Measurements from ENCODE around the gene UBXN7.
"Not testable (repeated sequence)": the region's sequence is repeated elsewhere in the genome, so short reads cannot be mapped to it uniquely, and the experiment has no call there.

Gene UBXN7

GRCh38 chr3:196418601-196419000, 13.6 kb downstream of the UBXN7 start:
- DNase-seq (ENCODE audit: low read depth in 2 of 3, low spot score in 1 of 3) = no peak

DNA sequence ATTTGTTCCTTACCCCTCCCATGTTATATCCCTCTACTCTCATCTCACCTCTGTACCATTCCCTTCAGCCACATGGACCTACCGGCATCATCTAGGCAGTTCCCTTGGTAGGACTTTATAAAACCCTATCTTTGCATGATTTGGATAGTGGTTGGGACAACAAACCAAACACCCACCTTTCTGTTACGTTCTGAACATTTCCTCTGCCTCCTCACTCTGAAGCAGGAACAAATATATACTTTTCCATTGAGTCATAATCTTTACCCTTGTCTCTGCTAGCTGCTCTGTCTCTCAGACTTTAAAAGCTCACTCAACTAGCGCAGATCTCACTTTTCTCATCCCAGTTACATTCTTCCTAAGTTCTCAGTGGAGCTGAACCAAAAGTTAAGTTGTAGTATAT, 17.8 kb downstream of the UBXN7 start:
- no peak for DNase-seq (ENCODE audit: low read depth in 2 of 3, low spot score in 1 of 3)

DNA sequence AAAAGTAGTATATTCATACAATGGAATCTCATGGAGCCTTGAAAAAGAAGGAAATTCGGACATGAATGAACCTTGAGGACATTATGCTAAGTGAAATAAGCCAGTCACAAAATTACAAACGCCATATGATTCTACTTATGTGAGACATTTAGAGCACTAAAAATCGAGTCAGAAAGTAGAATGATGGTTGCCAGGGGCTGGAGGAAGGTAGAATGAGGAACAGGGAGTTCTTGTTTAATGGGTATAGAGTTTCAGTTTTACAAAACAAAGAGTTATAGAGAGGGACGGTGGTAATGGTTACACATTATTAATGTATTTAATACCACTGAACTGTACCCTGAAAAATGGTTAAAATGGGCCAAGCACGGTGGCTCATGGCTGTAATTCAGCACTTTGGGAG, 19.5 kb downstream of the UBXN7 start:
- DNase-seq (ENCODE audit: low read depth in 2 of 3, low spot score in 1 of 3) = no peak

DNA sequence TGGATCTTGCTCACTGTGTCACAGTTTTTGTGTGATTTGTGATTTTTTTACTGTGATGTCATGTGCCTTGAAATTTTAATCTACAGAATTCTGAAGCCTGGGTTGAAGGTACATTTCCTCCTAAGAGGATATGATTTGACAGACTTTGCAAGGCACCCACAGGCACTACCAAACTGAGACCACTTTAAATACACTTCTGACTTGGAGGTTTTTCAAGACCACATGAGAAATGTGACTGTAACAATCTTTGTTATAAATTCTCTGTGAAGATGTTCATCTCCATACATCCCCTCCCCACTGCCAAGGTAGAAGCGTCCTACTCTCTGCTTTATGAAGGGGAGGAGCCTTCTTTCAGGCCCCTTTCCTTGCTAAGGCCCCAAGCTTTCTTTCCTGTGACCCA, 22.8 kb downstream of the UBXN7 start:
- no peak for DNase-seq (ENCODE audit: low read depth in 2 of 3, low spot score in 1 of 3)

GRCh38 chr3:196408565-196409300, 23.5 kb downstream of the UBXN7 start:
- no peak for DNase-seq (ENCODE audit: low read depth in 2 of 3, low spot score in 1 of 3)

- no peak for DNase-seq (ENCODE audit: low read depth in 2 of 3, low spot score in 1 of 3)
These were observed 25.3 kb downstream of the UBXN7 start for GRCh38 chr3:196406811-196407470.

GRCh38 chr3:196400331-196400730, 31.9 kb downstream of the UBXN7 start:
- DNase-seq (ENCODE audit: low read depth in 2 of 3, low spot score in 1 of 3) = no peak

DNA sequence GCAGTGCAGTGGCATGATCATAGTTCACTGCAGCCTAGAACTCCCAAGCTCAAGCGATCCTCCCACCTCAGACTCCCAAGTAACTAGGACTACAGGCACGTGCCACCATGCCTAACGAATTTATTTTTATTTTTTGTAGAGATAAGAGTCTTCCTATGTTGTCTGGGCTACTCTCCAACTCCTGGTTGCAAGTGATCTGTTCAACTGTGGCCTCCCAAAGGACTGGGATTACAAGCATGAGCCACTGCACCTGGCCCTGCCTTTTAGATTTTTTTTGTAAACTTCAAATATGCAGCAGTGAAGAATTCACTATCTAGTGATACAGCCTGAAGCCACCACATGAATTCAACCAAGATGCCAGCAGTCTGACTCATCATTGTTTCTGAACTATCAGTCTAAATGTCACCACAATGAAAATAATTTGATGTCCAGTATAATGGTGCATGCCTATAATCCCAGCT, 32.7 kb downstream of the UBXN7 start:
- no peak for DNase-seq (ENCODE audit: low read depth in 2 of 3, low spot score in 1 of 3)

- no peak for DNase-seq (ENCODE audit: low read depth in 2 of 3, low spot score in 1 of 3)
These were observed 33.4 kb downstream of the UBXN7 start for GRCh38 chr3:196398782-196399181.

DNA sequence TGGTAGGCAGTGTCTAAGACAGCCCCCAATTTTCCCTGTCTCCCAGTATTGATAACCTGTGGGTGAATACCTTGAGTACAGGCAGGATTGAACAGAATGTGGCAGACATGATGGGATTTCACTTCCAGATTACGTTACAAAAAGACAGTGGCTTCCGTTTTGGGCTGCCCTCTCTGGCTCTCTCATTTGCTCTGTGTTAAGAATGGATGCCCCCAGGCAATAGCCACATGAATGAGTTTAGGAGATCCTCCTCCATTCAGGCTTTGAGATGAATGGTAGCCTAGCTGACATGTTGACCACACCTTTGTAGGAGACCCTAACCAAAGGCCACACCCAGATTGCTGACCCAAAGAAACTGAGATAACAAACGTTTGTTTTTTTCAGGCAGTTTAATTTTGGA, 34.3 kb downstream of the UBXN7 start:
- DNase-seq (ENCODE audit: low read depth in 2 of 3, low spot score in 1 of 3) = no peak

DNA sequence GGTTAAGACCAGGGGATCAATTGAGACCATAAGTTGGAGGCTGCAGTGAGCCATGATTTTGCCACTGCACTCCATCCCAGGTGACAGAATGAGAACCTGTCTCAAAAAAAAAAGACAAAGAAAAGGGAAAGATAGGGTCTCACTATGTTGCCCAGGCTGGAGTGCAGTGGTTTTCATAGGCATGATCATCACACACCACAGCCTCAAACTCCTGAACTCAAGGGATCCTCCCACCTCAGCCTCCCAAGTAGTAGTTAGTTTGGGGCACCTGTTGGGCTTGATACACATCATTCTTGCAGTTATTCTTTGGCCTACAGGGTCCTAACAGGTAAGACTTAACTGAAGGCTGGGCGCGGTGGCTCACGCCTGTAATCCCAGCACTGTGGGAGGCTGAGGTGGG, 42.1 kb downstream of the UBXN7 start:
- no peak for DNase-seq (ENCODE audit: low read depth in 2 of 3, low spot score in 1 of 3)

GRCh38 chr3:196388956-196389355, 43.3 kb downstream of the UBXN7 start:
- DNase-seq (ENCODE audit: low read depth in 2 of 3, low spot score in 1 of 3) = no peak

GRCh38 chr3:196387941-196388340, 44.3 kb downstream of the UBXN7 start:
- not testable (repeated sequence) for DNase-seq (ENCODE audit: low read depth in 2 of 3, low spot score in 1 of 3)

DNA sequence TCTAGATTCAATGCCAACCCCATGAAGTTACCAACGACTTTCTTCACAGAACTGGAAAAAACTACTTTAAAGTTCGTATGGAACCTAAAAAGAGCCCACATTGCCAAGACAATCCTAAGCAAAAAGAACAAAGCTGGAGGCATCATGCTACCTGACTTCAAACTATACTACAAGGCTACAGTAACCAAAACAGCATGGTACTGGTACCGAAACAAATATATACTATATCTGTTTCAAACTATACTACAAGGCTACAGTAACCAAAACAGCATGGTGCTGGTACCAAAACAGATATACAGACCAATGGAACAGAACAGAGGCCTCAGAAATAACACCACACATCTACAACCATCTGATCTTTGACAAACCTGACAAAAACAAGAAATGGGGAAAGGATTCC, 45.4 kb downstream of the UBXN7 start:
- not testable (repeated sequence) for DNase-seq (ENCODE audit: low read depth in 2 of 3, low spot score in 1 of 3)

- DNase-seq (ENCODE audit: low read depth in 2 of 3, low spot score in 1 of 3) = not testable (repeated sequence)
These were observed 46.2 kb downstream of the UBXN7 start for GRCh38 chr3:196386034-196386433.

DNA sequence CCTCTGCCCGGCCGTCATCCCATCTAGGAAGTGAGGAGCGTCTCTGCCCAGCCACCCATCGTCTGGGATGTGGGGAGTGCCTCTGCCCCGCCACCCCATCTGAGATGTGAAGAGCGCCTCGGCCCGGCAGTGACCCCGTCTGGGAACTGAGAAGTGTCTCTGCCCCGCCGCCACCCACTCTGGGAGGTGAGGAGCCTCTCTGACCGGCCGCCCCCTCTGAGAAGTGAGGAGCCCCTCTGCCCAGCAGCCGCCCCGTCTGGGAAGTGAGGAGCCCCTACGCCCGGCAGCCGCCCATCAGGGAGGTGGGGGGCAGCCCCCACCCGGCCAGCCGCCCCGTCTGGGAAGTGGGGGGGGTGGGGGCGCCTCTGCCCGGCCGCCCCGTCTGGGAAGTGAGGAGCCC, 46.8 kb downstream of the UBXN7 start:
- DNase-seq (ENCODE audit: low read depth in 2 of 3, low spot score in 1 of 3) = not testable (repeated sequence)

DNA sequence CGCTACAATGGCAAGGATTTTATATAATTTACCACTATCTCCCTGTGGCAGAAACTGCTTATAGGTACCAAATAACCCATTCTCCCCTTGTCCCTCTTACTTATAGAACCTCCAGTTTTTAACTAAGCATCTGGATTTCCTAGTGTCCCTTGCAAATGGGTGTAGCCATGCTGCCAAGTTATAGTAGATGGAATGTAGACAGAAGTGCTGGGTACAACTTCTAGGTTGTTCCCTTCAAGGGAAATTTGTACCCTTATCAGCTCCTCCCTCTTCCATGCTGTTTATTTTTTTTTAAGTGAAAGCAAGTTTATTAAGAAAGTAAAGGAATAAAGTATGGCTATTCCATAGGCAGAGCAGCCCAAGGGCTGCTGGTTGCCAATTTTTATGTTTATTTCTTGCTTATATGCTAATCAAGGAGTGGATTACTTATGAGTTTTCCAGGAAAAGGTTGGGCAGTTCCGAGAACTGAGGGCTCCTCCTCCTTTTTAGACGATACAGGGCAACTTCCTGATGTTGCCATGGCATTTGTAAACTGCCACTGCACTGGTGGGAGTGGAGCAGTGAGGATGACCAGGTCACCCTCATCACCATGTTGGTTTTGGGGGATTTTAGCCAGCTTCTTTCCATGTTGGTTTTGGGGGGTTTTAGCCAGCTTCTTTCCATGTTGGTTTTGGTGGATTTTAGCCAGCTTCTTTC, 53.9 kb downstream of the UBXN7 start:
- DNase-seq (ENCODE audit: low read depth in 2 of 3, low spot score in 1 of 3) = no peak

DNA sequence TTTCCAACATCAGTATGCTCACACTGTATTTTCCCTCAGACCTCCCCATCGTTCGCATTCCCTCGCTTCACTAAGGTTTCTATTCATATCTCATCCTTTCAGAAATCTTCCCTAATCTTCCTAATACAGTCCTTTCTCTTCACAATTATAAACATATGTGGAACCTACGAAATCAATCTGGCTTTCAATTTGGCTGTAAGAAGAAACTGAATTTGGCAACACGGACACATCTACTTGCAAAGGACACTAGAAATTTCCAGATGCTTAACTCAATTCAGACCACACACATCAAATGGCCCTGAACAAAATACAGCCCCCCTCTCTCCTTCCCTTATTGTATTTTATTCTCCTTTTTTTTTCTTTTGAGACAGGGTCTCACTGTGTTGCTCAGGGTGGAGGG, 54.9 kb downstream of the UBXN7 start:
- no peak for DNase-seq (ENCODE audit: low read depth in 2 of 3, low spot score in 1 of 3)

DNA sequence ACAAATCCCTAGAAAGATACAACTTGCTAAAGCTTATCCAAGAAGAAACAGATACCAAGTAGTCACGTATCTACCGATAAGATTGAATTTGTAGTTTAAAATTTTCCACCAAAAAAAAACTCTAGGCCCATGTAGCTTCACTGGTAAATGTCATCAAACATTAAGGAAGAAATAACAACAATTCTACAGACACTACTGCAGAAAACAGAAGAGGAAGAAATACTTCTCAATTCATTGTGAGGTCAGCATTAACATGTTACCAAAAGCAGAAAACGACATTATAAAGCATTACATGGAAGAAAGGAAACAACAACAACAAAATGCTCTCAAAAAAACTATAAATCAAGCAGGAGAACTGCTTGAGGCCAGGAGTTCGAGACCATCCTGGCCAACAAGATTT, 66.5 kb downstream of the UBXN7 start:
- no peak for DNase-seq (ENCODE audit: low read depth in 2 of 3, low spot score in 1 of 3)

GRCh38 chr3:196360586-196360985, 71.6 kb downstream of the UBXN7 start:
- DNase-seq (ENCODE audit: low read depth in 2 of 3, low spot score in 1 of 3) = no peak

GRCh38 chr3:196358540-196358939, 73.7 kb downstream of the UBXN7 start:
- DNase-seq (ENCODE audit: low read depth in 2 of 3, low spot score in 1 of 3) = not testable (repeated sequence)

GRCh38 chr3:196357905-196358304, 74.3 kb downstream of the UBXN7 start:
- DNase-seq (ENCODE audit: low read depth in 2 of 3, low spot score in 1 of 3) = no peak

All from stimulated activated CD4-positive, alpha-beta T cell treated with anti-CD3 and anti-CD28 coated beads, Interleukin-12 subunit alpha, Interleukin-12 subunit beta, amount 100 ng/mL, for 48 hours (primary cell).